Mesenchymal stem cell (in vitro differentiated cells and primary cell): Measurements from ENCODE around the gene TMEM134.

Experiments used
- DNase-seq: peaks from one replicate; pipeline ENCODE4 v3.0.0-alpha.2; 2013
- H2AFZ ChIP-seq: one replicate; pipeline ENCODE4 v1.6.1; 2013; ENCODE audit warnings: low read depth, mild to moderate bottlenecking, control low read depth, inconsistent platforms, low read length, moderate library complexity
- H2AK5ac ChIP-seq: 2 replicates; pipeline ENCODE4 v1.6.1; 2013; ENCODE audit warnings: low read length, moderate library complexity, mild to moderate bottlenecking, inconsistent platforms; ENCODE audit not compliant: severe bottlenecking
- H2BK120ac ChIP-seq: one replicate; pipeline ENCODE4 v1.6.1; 2013; ENCODE audit warnings: low read depth, mild to moderate bottlenecking, inconsistent platforms, low read length, moderate library complexity
- H2BK12ac ChIP-seq, 2 experiments: one replicate each; pipeline ENCODE4 v1.6.1; 2013; ENCODE audit warnings: inconsistent platforms in 2 of 2, low read length in 2 of 2, mild to moderate bottlenecking in 2 of 2, moderate library complexity in 2 of 2, control low read depth in 1 of 2
- H2BK15ac ChIP-seq: one replicate; pipeline ENCODE4 v1.6.1; 2013; ENCODE audit warnings: mild to moderate bottlenecking, low read depth, inconsistent platforms; ENCODE audit not compliant: poor library complexity, severe bottlenecking
- H2BK5ac ChIP-seq: 2 replicates; pipeline ENCODE4 v1.6.1; 2013; ENCODE audit warnings: low read depth, mild to moderate bottlenecking, low read length, control low read depth, inconsistent platforms; ENCODE audit not compliant: poor library complexity, severe bottlenecking
- H3K14ac ChIP-seq, 2 experiments: one replicate each; pipeline ENCODE4 v1.6.1; 2013; ENCODE audit warnings: inconsistent platforms in 2 of 2, low read length in 2 of 2, control low read depth in 1 of 2, mild to moderate bottlenecking in 1 of 2, moderate library complexity in 1 of 2
- H3K18ac ChIP-seq, 2 experiments: one replicate each; pipeline ENCODE4 v1.6.1; 2013; ENCODE audit warnings: inconsistent platforms in 2 of 2, low read length in 2 of 2, control low read depth in 1 of 2, low read depth in 1 of 2, mild to moderate bottlenecking in 1 of 2
- H3K23ac ChIP-seq, 2 experiments: one replicate each; pipeline ENCODE4 v1.6.1; 2013; ENCODE audit warnings: inconsistent platforms in 2 of 2, low read length in 2 of 2, mild to moderate bottlenecking in 2 of 2, moderate library complexity in 2 of 2, control low read depth in 1 of 2
- H3K27ac ChIP-seq: 2 replicates; pipeline ENCODE4 v1.5.1; 2013; ENCODE audit warnings: mild to moderate bottlenecking, moderate library complexity, low read length, control low read depth, inconsistent platforms; ENCODE audit not compliant: poor library complexity, severe bottlenecking
- H3K27me3 ChIP-seq, 2 experiments: 2 replicates each; pipeline versions ENCODE4 v1.6.1 to v1.7.0; 2013; ENCODE audit warnings: low read length in 2 of 2, mild to moderate bottlenecking in 2 of 2, moderate library complexity in 2 of 2, control low read depth in 1 of 2, inconsistent platforms in 1 of 2; ENCODE audit not compliant: control insufficient read depth in 1 of 2, insufficient read depth in 1 of 2
- H3K36me3 ChIP-seq, 2 experiments: 2 replicates each; pipeline versions ENCODE4 v1.6.1 to v1.7.0; 2013; ENCODE audit warnings: low read length in 2 of 2, control low read depth in 1 of 2, inconsistent platforms in 1 of 2, low read depth in 1 of 2, mild to moderate bottlenecking in 1 of 2; ENCODE audit not compliant: insufficient read depth in 2 of 2, control insufficient read depth in 1 of 2
- H3K4ac ChIP-seq, 2 experiments: one replicate each; pipeline ENCODE4 v1.6.1; 2013; ENCODE audit warnings: inconsistent platforms in 2 of 2, low read length in 2 of 2, mild to moderate bottlenecking in 2 of 2, moderate library complexity in 2 of 2, control low read depth in 1 of 2, low read depth in 1 of 2
- H3K4me1 ChIP-seq: 2 replicates; pipeline ENCODE4 v1.6.1; 2013; ENCODE audit warnings: low read depth, low read length, control low read depth; ENCODE audit not compliant: control insufficient read depth, insufficient read depth
- H3K4me2 ChIP-seq: 2 replicates; pipeline ENCODE4 v1.6.1; 2013; ENCODE audit warnings: low read length, mild to moderate bottlenecking, inconsistent platforms; ENCODE audit not compliant: poor library complexity, severe bottlenecking
- H3K4me3 ChIP-seq, 2 experiments: 2 replicates each; pipeline versions ENCODE4 v1.5.1 to v1.7.0; 2013; ENCODE audit warnings: low read length in 2 of 2, mild to moderate bottlenecking in 2 of 2, control low read depth in 1 of 2, low read depth in 1 of 2; ENCODE audit not compliant: insufficient read depth in 1 of 2
- H3K79me1 ChIP-seq: replicated peaks from 2 replicates; pipeline ENCODE4 v1.6.1; 2013; ENCODE audit warnings: mild to moderate bottlenecking, control low read depth, low read length, inconsistent platforms; ENCODE audit not compliant: poor library complexity, severe bottlenecking
- H3K9ac ChIP-seq: 2 replicates; pipeline ENCODE4 v1.7.0; 2013; ENCODE audit warnings: mild to moderate bottlenecking, low read length, moderate library complexity
- H3K9me3 ChIP-seq: 2 replicates; pipeline ENCODE4 v1.7.0; 2013; ENCODE audit warnings: mild to moderate bottlenecking, low read length; ENCODE audit not compliant: control insufficient read depth
- H4K8ac ChIP-seq: one replicate; pipeline ENCODE4 v1.6.1; 2013; ENCODE audit warnings: inconsistent platforms, mild to moderate bottlenecking, low read length, moderate library complexity
- H4K91ac ChIP-seq: one replicate; pipeline ENCODE4 v1.6.1; 2013; ENCODE audit warnings: mild to moderate bottlenecking, low read length, inconsistent platforms
- WGBS: methylation state at CpG from one replicate; pipeline ENCODE4 v1.1.7; 2013; ENCODE audit warnings: mixed read lengths; 5-methylcytosine and 5-hydroxymethylcytosine counted together

The TMEM134 gene

DNA sequence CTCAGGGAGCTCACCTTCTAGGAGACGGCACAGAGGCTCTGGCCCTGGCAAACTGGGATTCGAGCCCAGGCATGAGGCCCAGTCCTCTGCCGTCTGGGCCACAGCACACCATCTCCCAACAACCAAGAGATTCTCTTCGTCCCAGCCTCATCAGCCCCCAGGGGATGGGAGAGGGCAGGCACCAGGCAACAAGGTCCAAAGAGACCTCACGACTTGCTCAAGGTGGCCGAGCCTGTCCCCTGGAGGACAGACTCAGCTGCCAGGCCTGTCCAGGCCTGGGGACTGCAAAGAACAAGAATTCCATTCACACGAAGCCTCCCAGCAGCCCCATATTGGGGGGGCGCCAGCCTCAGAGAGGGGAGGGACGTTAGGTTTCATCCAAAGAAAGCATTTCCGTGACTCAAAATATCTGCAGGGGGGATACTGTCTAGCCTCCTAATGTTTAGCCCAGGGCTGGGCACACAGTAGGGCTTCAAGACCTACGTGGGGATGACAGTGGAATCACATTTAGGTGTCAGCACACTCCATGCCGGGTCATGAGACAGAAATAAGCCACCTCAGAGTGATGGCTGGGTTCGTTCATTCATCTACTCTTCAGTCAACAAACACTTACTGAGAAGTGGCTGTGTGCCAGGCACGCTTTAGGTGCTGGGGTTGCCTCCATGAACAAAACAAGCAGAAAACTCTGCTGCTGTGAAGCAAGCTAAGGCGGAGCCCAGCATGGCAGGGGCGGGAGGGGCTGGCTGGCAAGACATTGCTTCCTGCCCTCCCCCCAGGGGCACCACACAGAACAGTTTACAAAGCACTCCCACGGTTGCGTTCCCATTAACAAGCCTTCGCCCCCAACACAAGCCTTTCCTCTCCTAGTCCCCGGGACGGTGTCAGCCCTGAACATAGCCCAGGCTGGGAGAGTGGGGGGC, 52.4 kb downstream of the TMEM134 start:
- H3K18ac ChIP-seq, result no peak overlapping the region
- H3K27ac ChIP-seq, result no peak overlapping the region
- H4K91ac ChIP-seq, result no peak overlapping the region
- H2BK5ac ChIP-seq, result no peak overlapping the region
- no peak overlapping the region for H3K4me2 ChIP-seq
- no peak for DNase-seq
- no peak overlapping the region for H3K14ac ChIP-seq
- no peak overlapping the region for H3K23ac ChIP-seq
- H2AK5ac ChIP-seq, result no peak overlapping the region
- H2AFZ ChIP-seq, result no peak overlapping the region
- H3K9ac ChIP-seq, result no peak overlapping the region
- no peak overlapping the region for H3K4me3 ChIP-seq
- H2BK120ac ChIP-seq, result no peak overlapping the region
- H2BK15ac ChIP-seq, result no peak overlapping the region
- H4K8ac ChIP-seq, result no peak overlapping the region
- H3K4me1 ChIP-seq, result peaks cover 53% of the 10 kb centered on the region
- H3K27me3 ChIP-seq, result peaks cover 22 to 44% of the 10 kb centered on the region in 2 experiments
- no peak overlapping the region for H2BK12ac ChIP-seq
- peaks cover 0 to 4% of the 10 kb centered on the region in 2 experiments for H3K36me3 ChIP-seq
- no peaks in the 10 kb centered on the region for H3K9me3 ChIP-seq
- WGBS, result 78% methylated on average over 21 of the region's 21 CpGs
- H3K4ac ChIP-seq, result no peak overlapping the region
- H3K79me1 ChIP-seq, result peaks cover 8% of the 10 kb centered on the region

DNA sequence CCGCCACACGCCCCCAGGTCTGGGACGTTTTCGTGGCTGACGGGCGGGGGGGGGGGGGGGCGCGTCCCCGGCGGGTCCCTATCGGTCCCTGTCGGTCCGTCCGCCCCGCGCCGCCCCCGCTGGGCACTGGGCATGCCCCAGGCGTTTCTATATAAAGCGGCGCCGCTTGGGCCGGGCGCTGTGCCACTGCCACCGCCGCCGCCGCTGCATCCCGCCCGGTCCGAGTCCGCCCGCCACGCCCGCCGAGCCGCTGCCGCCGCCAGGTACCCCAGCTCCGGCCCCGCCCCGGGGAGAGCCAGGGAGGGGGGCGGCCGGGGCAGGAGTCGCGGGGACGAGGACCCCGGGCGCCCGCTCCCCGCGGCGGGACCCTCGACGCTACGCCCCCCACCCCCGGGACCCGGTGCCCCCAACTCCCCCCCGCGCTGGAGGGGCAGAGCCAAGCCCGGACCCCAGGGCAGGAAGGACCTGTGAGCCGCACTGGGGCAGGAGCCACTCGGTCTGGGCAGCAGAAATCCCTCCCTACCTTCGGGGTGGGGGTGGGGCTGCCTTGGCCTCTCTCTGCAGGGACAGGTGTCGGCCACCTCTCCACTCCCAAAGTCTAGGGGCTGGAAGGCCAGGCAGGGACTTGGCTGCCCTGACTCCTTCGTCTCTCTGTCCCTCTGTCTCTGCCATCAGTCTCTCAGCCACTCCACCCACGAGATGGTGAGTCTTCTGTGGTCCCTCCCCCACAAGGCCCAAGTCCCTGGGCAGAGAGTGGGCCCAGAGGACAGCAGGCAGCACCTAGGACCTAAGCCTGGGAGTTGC, 53.3 kb downstream of the TMEM134 start, which contains the start of gene CARNS1:
CARNS1 (plus strand) TSS at position 178 of the 804 bp plus-strand sequence; CDS start at position 700, 522 bp downstream.
- Histone ChIP-seq H3K79me1 (peaks cover 8% of the 10 kb centered on the region), H3K4ac (no peak within 1 kb of the TSS), H3K9me3 (no peaks in the 10 kb centered on the region), H2BK15ac (no peak within 1 kb of the TSS), H2BK120ac (no peak within 1 kb of the TSS), H2AFZ (no peak within 1 kb of the TSS), H2BK5ac (no peak within 1 kb of the TSS), H3K4me2 (peak within 1 kb of the TSS; percentile 48), H3K4me1 (peaks cover 48% of the 10 kb centered on the region), H3K36me3 (peaks cover 0 to 4% of the 10 kb centered on the region in 2 experiments), H3K23ac (no peak within 1 kb of the TSS), H3K27ac (no peak within 1 kb of the TSS), H2AK5ac (no peak within 1 kb of the TSS), H3K4me3 (peak within 1 kb of the TSS in 1 of 2 experiments; percentile 35), H3K27me3 (peaks cover 32 to 54% of the 10 kb centered on the region in 2 experiments), H4K8ac (no peak within 1 kb of the TSS), H3K9ac (no peak within 1 kb of the TSS), H2BK12ac (no peak within 1 kb of the TSS), H3K14ac (no peak within 1 kb of the TSS), H4K91ac (no peak within 1 kb of the TSS), H3K18ac (no peak within 1 kb of the TSS)
- 13% methylated on average over 50 of the region's 67 CpGs for WGBS
- DNase-seq, result no peak

DNA sequence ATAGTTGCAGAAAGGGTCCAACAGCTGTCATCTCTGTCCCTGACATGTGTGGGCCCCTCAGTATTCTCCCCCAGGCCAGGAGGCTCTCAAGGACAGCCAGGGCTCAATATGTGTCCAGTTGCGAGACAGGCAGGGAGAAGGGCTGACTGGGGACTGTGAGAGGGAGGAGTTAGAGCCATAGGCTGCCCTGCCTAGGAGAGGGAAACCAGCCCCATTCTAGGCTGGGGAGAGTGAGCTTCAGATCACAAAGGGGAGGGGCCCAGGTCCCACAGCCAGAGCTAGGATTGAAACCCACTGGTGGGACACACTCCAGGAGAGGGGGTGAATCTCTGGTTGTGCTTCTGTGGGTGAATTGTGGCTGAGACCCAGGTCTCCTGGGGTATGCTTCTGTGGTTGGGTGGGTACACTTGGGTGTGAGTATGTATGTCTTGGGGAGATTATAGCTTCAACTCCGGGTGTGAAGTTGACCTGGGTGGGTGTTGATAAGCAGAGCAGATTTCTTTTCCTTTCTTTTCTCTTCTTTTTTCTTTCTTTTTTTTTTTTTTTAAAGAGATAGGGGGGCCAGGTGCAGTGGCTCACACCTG, 55.7 kb downstream of the TMEM134 start:
- peak; percentile 9 for DNase-seq
- Histone ChIP-seq H3K36me3 (no peaks in the 10 kb centered on the region), H3K9me3 (no peaks in the 10 kb centered on the region), H2BK12ac (no peak overlapping the region), H3K9ac (no peak overlapping the region), H2BK5ac (no peak overlapping the region), H4K8ac (no peak overlapping the region), H3K27ac (no peak overlapping the region), H3K23ac (no peak overlapping the region), H3K4me3 (no peak overlapping the region), H3K4me2 (no peak overlapping the region), H3K14ac (no peak overlapping the region), H2BK120ac (no peak overlapping the region), H4K91ac (no peak overlapping the region), H3K27me3 (peaks cover 43 to 77% of the 10 kb centered on the region in 2 experiments), H3K18ac (no peak overlapping the region), H2AFZ (no peak overlapping the region), H3K4me1 (peaks cover 25% of the 10 kb centered on the region), H3K4ac (no peak overlapping the region), H2AK5ac (no peak overlapping the region), H3K79me1 (no peaks in the 10 kb centered on the region), H2BK15ac (no peak overlapping the region)
- 74% methylated on average over 1 of the region's 2 CpGs for WGBS
